NCI-H526 (cell line): ENCODE results near the gene WNK1.
"Not testable (repeated sequence)": the region's sequence is repeated elsewhere in the genome, so short reads cannot be mapped to it uniquely, and the experiment has no call there.

Source experiments
- DNase-seq, 2 experiments: peaks; one replicate each; lab custom pipeline; 2025; lab: John Stamatoyannopoulos, UW

WNK1 gene

GRCh38 chr12:749751-750270, 2.6 kb upstream of the WNK1 start:
- peak; percentile 28 to 42 for DNase-seq

GRCh38 chr12:750366-751191, 1.8 kb upstream of the WNK1 start:
- peak; percentile 33 to 43 for DNase-seq

- DNase-seq: peak; percentile 95 to 98
Measured at GRCh38 chr12:751192-751998, 984 bp upstream of the WNK1 start.

GRCh38 chr12:752695-753610, 574 bp downstream of the WNK1 start:
- DNase-seq: peak in 1 of 2 experiments; percentile 74

- peak; percentile 44 to 58 for DNase-seq
Measured at GRCh38 chr12:753611-754472, 1.5 kb downstream of the WNK1 start.

GRCh38 chr12:754473-754820, 2.1 kb downstream of the WNK1 start:
- peak; percentile 32 to 38 for DNase-seq

- DNase-seq: peak; percentile 36 to 49
Measured at GRCh38 chr12:754851-755562, 2.6 kb downstream of the WNK1 start.

- no peak for DNase-seq
Measured at GRCh38 chr12:759628-760027, 7.2 kb downstream of the WNK1 start.

GRCh38 chr12:761256-761655, 8.9 kb downstream of the WNK1 start:
- no peak for DNase-seq

- no peak for DNase-seq
Measured at GRCh38 chr12:765840-766239, 13.5 kb downstream of the WNK1 start.

GRCh38 chr12:768434-768833, 16.1 kb downstream of the WNK1 start:
- DNase-seq: no peak

- no peak for DNase-seq
Measured at GRCh38 chr12:770479-770878, 18.1 kb downstream of the WNK1 start.

- no peak for DNase-seq
Measured at GRCh38 chr12:772056-772697, 19.8 kb downstream of the WNK1 start.

GRCh38 chr12:774051-774614, 21.8 kb downstream of the WNK1 start:
- DNase-seq: no peak

- not testable (repeated sequence) for DNase-seq
Measured at GRCh38 chr12:775973-776771, 23.8 kb downstream of the WNK1 start.

- not testable (repeated sequence) for DNase-seq
Measured at GRCh38 chr12:776772-777373, 24.5 kb downstream of the WNK1 start.

GRCh38 chr12:777550-778047, 25.2 kb downstream of the WNK1 start:
- no peak for DNase-seq

- no peak for DNase-seq
Measured at GRCh38 chr12:778615-779014, 26.2 kb downstream of the WNK1 start.
